ENCODE data around the gene GNG3. TPM values are rescaled to one million over a fixed set of nuclear protein-coding genes. Genes with fewer than 3 reads are reported as not detected.
A peak's percentile ranks its signal among the peaks of the same experiment; 100 is the strongest.
"Not testable (repeated sequence)": the region's sequence is repeated elsewhere in the genome, so short reads cannot be mapped to it uniquely, and the experiment has no call there.

Gene GNG3
- total RNA-seq, 1 donor from 2014 or later: 1.4 TPM

DNA sequence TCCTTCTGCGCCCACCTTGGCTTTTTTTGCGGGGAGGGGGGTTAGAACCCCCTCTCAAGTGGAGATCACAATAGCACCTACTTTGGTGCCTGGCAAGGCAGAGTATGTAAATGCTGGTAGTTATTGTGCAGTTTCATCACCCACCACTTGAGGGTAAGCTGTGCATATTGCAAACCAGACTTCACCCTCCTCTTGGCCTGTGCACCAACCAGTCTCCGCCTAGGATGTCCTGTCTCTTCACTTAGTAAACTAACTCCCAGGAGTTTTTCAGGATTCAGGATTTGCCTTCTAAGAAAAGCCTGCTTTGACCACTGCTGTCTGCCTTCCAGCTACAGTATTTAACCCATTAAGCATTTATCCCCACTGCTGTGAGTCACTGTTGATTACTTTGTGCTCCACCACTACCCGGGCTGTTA is 26.6 kb upstream of the GNG3 start:
- ATAC-seq (peak; percentile 72), DNase-seq (ENCODE audit: low spot score) (no peak)
- intact Hi-C loops (cut with DNase I): no loop called here

GRCh38 chr11:62682518-62682917 is 25.0 kb upstream of the GNG3 start:
- DNase-seq (ENCODE audit: low spot score): no peak
- intact Hi-C loops (cut with DNase I): no loop called here

GRCh38 chr11:62687508-62688396 is 19.7 kb upstream of the GNG3 start:
- DNase-seq (ENCODE audit: low spot score) (no peak), ATAC-seq (peak; percentile 52)
- intact Hi-C loops (cut with DNase I): no loop called here

More at GRCh38 chr11:62682518-62682917, 25.0 kb upstream of the GNG3 start:
- ATAC-seq: no peak

DNA sequence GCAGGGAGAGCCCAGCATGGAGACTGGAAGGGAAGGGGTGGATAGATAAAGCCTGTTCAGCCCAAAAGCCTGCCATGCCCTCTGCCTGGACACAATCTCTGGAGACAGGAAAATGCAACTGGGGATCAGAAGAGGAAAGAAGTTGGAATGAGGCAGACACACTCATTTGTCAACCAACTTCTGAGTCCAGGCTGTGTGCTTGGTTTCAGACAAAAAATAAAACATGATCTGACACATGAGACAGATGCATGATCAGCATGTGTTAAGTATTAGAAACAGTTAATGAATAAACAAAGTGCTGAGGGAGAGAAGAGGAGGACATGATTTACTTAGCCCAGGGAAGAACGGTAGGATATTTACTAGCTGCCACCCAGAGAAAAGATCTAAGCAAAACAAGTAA is 19.0 kb upstream of the GNG3 start:
- ATAC-seq (no peak), DNase-seq (ENCODE audit: low spot score) (no peak)
- intact Hi-C loops (cut with DNase I): no loop called here

DNA sequence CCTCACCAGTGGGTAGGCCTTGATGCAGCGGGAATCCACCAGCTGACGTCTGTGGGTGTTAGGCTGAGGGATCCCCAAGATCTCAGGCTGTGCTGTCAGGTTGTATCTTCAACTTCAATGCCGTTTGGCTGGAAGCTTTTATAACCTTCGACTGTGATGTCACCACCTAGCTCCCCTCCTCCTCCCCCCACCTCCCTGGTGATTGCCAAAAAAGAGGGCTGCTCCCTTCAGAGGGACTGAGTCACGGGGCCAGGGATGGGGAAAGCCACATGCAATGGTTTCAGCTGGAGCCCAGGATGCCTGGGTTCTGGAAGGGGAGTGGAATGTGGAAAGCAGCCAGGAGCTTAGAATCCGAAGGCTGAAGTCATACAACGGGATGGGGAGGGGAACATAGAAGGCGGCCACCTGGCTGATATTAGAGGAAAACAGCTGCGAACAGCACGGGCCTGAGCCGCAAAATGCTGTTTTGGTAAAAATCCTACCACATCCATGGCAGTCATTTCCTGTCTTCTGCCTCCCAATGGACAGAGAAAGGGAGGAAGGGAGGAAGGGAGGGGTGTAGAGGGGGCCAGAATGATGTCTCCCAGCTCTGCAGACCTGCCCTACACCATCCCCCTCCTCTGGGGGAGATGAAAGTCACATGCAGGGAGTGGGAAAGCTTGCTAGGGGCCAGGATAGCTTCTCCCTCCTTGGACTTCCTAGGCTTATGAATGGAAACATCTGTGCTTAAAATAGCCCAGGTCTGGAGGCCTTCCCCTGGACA is 17.9 kb upstream of the GNG3 start, which contains the start of gene LRRN4CL:
Gene LRRN4CL (minus strand): TSS at position 110 of the 763 bp plus-strand sequence. CDS start 1,022 bp downstream, outside the sequence.
- intact Hi-C loops (cut with DNase I): no loop called here
- peak; percentile 96 for ATAC-seq
- DNase-seq (ENCODE audit: low spot score): peak; percentile 89

DNA sequence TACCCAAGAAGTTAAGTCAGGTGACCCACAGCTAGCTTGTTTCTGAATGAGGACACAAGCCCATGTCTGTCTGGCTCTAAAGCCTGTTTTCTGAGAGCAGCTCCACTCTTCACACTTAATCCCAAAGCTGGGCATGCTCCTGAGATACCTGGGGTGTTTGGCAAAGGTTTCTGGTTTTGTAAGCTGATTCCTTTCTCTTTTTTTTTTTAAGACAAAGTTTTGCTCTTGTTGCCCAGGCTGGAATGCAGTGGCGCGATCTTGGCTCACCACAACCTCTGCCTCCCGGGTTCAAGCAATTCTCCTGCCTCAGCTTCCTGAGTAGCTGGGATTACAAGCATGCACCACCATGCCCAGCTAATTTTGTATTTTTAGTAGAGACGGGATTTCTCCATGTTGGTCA is 13.9 kb upstream of the GNG3 start:
- DNase-seq (ENCODE audit: low spot score); intact Hi-C loops (cut with DNase I); ATAC-seq: not testable (repeated sequence)

DNA sequence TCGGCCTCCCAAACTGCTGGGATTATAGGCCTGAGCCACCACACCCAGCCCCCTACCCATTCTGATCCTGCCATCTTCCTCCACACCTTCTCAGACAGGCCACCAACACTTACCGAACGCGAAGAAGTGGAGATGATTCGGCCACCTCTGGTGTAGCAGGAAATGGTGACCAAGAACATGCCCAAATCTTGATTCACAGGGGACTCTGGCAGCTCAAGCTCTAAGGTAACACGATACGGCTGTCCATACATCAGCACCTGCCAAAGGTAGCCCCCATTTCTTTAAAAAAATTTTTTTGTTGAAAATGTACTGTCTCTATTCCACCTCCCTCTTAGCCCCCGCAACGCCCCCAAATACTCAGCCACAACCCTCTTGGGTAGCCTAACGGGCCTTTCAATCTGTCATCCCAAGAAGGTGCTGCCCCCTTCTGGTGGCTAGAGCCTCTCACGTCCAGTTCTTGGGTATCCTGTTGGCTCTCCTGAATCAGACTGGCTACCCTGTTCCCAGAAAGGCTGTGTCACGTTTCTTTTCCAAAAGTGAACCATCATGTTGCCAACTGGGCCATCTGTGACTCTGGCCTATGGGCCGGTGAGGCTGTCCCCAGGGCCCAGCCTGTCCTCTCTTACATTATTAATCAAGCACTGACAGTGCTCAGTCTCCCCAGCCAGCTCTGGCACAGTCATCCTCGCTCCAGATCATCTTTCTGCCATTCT is 12.9 kb upstream of the GNG3 start:
- DNase-seq (ENCODE audit: low spot score) (peak; percentile 88), ATAC-seq (peak; percentile 82)
- intact Hi-C loops (cut with DNase I): no loop called here

DNA sequence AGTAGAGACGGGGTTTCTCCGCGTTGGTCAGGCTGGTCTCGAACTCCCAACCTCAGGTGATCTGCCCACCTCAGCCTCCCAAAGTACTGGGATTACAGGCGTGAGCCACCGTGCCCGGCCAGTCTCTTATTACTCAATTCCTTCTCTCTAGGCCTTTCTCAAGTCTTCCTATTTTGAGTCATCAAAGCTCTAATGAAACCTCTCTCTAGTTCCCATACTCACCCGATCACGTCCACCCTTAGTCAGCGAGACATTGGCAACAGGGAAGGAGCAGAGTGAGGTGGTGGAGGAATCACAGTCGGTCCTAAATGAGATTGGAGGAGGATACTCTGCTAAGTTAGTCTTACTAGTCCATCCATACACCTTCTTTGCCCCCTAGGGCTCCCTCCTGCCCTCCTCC is 5.2 kb upstream of the GNG3 start:
- intact Hi-C loops (cut with DNase I): no loop called here
- ATAC-seq (no peak), DNase-seq (ENCODE audit: low spot score) (no peak)

DNA sequence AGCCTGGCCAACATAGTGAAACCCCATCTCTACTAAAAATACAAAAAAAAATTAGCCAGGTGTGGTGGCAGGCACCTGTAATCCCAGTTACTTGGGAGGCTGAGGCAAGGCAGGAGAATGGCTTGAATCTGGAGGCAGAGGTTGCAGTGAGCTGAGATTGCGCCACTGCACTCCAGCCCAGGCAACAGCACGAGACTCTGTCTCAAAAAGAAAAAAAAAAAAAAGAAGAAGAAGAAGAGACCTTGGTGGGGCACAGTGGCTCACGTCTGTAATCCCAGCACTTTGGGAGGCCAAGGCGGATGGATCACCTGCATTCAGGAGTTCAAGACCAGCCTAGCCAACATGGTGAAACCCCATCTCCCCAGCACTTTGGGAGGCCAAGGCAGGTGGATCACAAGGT is 3.6 kb upstream of the GNG3 start:
- DNase-seq (ENCODE audit: low spot score); ATAC-seq; intact Hi-C loops (cut with DNase I): not testable (repeated sequence)

- intact Hi-C loops (cut with DNase I): no loop called here
- no peak for ATAC-seq
- no peak for DNase-seq (ENCODE audit: low spot score)
Observed at GRCh38 chr11:62705413-62705812, 2.1 kb upstream of the GNG3 start.

DNA sequence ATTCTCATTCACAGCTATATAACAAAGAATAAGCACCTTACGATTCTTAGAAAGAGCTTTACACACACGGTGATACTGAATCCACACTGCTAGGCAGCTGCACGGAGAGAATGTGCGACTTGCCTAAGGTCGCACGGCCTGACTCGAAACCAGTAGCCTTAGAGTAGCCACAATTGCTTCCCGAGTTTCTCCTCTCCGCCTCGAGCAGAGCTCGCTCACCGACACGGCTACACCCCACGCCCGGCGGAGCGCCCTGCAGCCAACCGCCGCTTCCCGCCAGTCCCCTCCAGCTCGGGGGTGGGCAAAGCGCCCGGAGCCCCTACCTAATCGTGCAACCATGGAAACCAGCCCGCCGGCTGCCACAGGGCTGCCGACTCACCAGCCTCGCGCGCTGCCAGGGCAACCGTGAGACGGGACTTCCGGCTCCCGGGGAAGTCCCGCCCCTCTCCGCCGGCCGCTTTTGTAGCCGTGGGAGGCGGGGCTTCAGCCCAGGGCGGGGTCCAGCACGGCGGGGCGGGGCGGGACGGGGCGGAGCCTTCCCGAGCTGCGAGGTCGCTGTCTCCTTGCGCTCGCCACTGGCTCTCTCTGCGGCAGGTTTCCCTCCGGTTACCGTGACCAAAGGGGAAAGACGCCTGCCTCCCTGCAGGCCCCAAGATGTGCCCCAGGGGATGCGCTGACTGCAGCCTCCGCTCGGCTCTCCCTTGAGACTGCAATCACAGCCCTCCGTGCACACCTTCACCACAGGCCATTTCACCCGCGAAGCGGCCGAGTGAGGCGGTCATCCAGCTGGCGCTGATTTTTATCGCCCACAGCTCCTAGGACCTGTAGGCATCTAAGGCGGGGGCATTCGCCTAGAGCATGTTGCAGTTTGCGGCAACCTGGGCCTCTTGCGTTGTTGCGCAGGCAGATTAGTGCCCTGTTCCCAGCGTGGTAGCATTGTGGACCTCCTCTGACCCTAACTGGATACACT is 1.3 kb upstream of the GNG3 start:
- peak; percentile 90 for ATAC-seq
- DNase-seq (ENCODE audit: low spot score): peak; percentile 96
- intact Hi-C loops (cut with DNase I): no loop called here

GRCh38 chr11:62706850-62707247 is 627 bp upstream of the GNG3 start:
- ATAC-seq (no peak), DNase-seq (ENCODE audit: low spot score) (no peak)
- intact Hi-C loops (cut with DNase I): no loop called here

DNA sequence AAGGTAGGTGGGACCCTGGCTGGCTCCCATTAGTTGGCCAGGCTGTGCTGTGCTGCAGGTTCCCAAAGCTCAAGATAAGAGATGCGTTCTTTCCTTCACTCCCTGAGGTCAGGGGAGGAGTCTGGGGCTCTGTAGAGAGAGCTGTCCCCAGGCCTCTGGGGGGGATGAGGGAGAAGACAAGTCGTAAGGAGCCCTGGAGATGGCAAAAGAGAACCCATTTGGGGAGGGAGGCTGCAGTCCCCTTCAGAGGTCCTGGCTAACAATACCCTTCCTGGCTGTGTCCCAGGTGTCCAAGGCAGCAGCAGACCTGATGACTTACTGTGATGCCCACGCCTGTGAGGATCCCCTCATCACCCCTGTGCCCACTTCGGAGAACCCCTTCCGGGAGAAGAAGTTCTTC is 916 bp downstream of the GNG3 start:
- no peak for DNase-seq (ENCODE audit: low spot score)
- intact Hi-C loops (cut with DNase I): no loop called here
- no peak for ATAC-seq

- no peak for DNase-seq (ENCODE audit: low spot score)
- intact Hi-C loops (cut with DNase I): no loop called here
- ATAC-seq: peak; percentile 0
Observed at GRCh38 chr11:62708793-62709192, 1.3 kb downstream of the GNG3 start.

DNA sequence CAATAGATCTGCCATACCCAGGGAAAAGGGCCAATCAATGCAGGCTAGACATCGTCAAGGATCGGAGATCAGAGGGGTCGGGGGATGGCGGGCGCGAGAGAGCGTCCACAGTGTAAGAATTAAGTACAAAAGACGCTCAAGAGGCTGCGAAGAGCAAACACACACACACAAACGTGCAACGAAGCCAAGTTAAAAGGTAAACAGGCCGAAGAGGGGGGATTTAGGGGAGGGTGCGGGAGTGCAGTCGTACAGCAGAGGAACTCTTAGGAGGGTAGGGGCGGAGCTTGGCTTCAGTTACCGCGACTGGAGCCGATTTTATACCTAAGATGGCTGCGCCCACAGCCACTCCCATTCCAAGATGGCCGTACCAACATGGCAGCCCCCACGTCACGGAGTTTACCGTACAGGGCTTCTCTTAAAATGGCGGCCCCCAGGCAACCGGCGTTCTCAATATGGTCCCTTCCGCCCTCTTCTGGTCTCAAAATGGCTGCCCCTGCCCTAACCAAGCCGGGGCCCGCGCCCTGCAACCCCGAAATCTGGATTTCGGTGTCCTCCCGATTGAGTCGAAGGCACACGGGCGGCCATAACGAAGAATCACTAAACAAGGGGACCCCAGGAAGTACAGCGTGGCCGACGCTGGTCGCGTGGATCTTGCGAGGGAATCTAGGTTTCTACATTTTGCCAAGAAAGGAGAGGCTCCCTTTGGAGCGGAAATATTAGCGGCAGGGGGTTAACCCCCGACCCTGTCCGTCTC is 1.9 kb downstream of the GNG3 start:
- intact Hi-C loops (cut with DNase I): no loop called here
- DNase-seq (ENCODE audit: low spot score) (peak; percentile 98), ATAC-seq (peak; percentile 94)

DNA sequence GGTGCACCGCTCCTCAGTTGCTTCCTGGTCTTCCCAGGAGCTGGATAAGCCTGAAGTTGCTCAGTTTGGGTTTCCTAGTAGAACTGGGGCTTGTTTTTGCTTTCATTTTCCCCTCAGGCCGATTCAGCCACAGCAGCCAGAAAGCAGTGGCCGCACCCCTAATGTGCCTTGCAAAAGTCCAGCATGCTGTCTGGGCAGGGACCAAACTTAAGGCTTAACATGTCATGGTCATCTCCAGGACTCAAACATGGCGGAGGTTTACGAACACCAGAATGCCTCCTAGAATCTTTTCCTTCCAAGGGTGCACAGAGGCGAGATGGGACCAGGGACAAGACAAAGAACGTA is 2.5 kb downstream of the GNG3 start:
- intact Hi-C loops (cut with DNase I): no loop called here
- no peak for DNase-seq (ENCODE audit: low spot score)
- ATAC-seq: no peak

DNA sequence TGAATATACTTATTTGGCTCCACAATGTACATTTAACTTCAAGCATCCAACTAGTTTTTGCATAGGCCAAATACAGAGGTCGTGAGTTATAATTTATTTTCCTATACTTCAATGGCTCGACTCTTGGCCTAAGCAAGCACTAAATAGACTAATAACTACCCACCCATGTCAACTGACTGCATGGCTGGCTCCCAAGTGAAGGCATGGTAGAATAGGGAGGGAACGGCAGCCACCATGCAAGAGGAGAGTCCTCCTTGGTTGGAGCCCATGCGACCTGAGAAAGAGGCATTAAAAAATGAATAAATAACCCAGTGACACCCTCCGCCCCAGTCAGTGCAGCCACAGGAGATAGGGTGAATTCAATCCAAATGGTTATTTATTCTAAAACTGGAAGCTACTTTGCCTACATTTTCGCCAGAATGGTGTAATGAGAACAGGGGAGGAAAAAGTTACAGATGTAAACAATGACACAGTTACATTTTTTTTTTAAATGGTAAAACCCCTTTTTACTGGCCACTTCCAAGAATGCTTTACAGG is 4.9 kb downstream of the GNG3 start:
- intact Hi-C loops (cut with DNase I): no loop called here
- ATAC-seq (no peak), DNase-seq (ENCODE audit: low spot score) (peak; percentile 13)

Data from sciatic nerve (tissue), 2 donors.